T-helper 2 cell treated with Interferon-gamma antibody and Interleukin-4, amounts not matched to agents 5 μg/mL and 100 μg/mL, for 36 hours (primary cell): ENCODE data around the gene SMIM44.
"Not testable (repeated sequence)": the region's sequence is repeated elsewhere in the genome, so short reads cannot be mapped to it uniquely, and the experiment has no call there.

Source experiments
- DNase-seq: peaks from one replicate; pipeline ENCODE4 v3.0.0; 2021; ENCODE audit warnings: low spot score
- H3K27ac Mint-ChIP-seq: one replicate; pipeline ENCODE4 v1.8.0; 2021; ENCODE audit warnings: mild to moderate bottlenecking, mixed read lengths
- H3K27me3 Mint-ChIP-seq: one replicate; pipeline ENCODE4 v1.8.0; 2021; ENCODE audit warnings: low read depth, mixed read lengths
- H3K36me3 Mint-ChIP-seq: one replicate; pipeline ENCODE4 v1.8.0; 2021; ENCODE audit warnings: low read depth, mixed read lengths
- H3K4me1 Mint-ChIP-seq: one replicate; pipeline ENCODE4 v1.8.0; 2021; ENCODE audit warnings: low read depth, mixed read lengths
- H3K4me3 Mint-ChIP-seq: one replicate; pipeline ENCODE4 v1.8.0; 2022; ENCODE audit warnings: mild to moderate bottlenecking, moderate library complexity, mixed read lengths
- H3K9me3 Mint-ChIP-seq: one replicate; pipeline ENCODE4 v1.8.0; 2021; ENCODE audit warnings: mixed read lengths

Gene SMIM44

GRCh38 chr19:3483226-3483628, at the start of gene SMIM44:
TSS of gene SMIM44 (minus strand) at chr19:3483441. CDS start at chr19:3483403, 38 bp downstream.
- no peaks in the 10 kb centered on the region for H3K27me3 Mint-ChIP-seq
- H3K4me1 Mint-ChIP-seq = peaks cover 14% of the 10 kb centered on the region
- no peaks in the 10 kb centered on the region for H3K9me3 Mint-ChIP-seq
- DNase-seq = no peak
- no peaks in the 10 kb centered on the region for H3K36me3 Mint-ChIP-seq
- no peak within 1 kb of the TSS for H3K27ac Mint-ChIP-seq
- H3K4me3 Mint-ChIP-seq = no peak within 1 kb of the TSS

- Mint-ChIP-seq H3K4me1 (no peaks in the 10 kb centered on the region), H3K9me3 (no peaks in the 10 kb centered on the region), H3K36me3 (peaks cover 20% of the 10 kb centered on the region), H3K4me3 (no peak overlapping the region), H3K27me3 (no peaks in the 10 kb centered on the region), H3K27ac (no peak overlapping the region)
- no peak for DNase-seq
Observed at GRCh38 chr19:3533033-3533432, 49.8 kb upstream of the SMIM44 start.

- no peaks in the 10 kb centered on the region for H3K27me3 Mint-ChIP-seq
- no peak for DNase-seq
- H3K27ac Mint-ChIP-seq = no peak overlapping the region
- no peaks in the 10 kb centered on the region for H3K9me3 Mint-ChIP-seq
- no peak overlapping the region for H3K4me3 Mint-ChIP-seq
- no peaks in the 10 kb centered on the region for H3K4me1 Mint-ChIP-seq
- peaks cover 20% of the 10 kb centered on the region for H3K36me3 Mint-ChIP-seq
Observed at GRCh38 chr19:3532154-3532786, 49.0 kb upstream of the SMIM44 start.

GRCh38 chr19:3531716-3532115, 48.5 kb upstream of the SMIM44 start:
- H3K36me3 Mint-ChIP-seq = peaks cover 25% of the 10 kb centered on the region
- H3K27ac Mint-ChIP-seq = no peak overlapping the region
- no peak for DNase-seq
- no peaks in the 10 kb centered on the region for H3K27me3 Mint-ChIP-seq
- H3K9me3 Mint-ChIP-seq = no peaks in the 10 kb centered on the region
- no peak overlapping the region for H3K4me3 Mint-ChIP-seq
- H3K4me1 Mint-ChIP-seq = no peaks in the 10 kb centered on the region

- Mint-ChIP-seq H3K27me3 (no peaks in the 10 kb centered on the region), H3K27ac (no peak overlapping the region), H3K4me3 (no peak overlapping the region), H3K9me3 (no peaks in the 10 kb centered on the region), H3K36me3 (peaks cover 22% of the 10 kb centered on the region), H3K4me1 (no peaks in the 10 kb centered on the region)
- no peak for DNase-seq
Observed at GRCh38 chr19:3530389-3530788, 47.1 kb upstream of the SMIM44 start.

- not testable (repeated sequence) for H3K4me3 Mint-ChIP-seq, H3K4me1 Mint-ChIP-seq, DNase-seq, H3K27me3 Mint-ChIP-seq, H3K27ac Mint-ChIP-seq, H3K9me3 Mint-ChIP-seq
- H3K36me3 Mint-ChIP-seq = peaks cover 19% of the 10 kb centered on the region
Observed at GRCh38 chr19:3529299-3529698, 46.1 kb upstream of the SMIM44 start.

GRCh38 chr19:3528539-3529211, 45.4 kb upstream of the SMIM44 start:
- Mint-ChIP-seq H3K4me3 (no peak overlapping the region), H3K27ac (no peak overlapping the region), H3K9me3 (no peaks in the 10 kb centered on the region), H3K36me3 (peaks cover 21% of the 10 kb centered on the region), H3K4me1 (peaks cover 2% of the 10 kb centered on the region), H3K27me3 (no peaks in the 10 kb centered on the region)
- no peak for DNase-seq

GRCh38 chr19:3528080-3528479, 44.8 kb upstream of the SMIM44 start:
- Mint-ChIP-seq H3K4me1 (peaks cover 2% of the 10 kb centered on the region), H3K4me3 (no peak overlapping the region), H3K27ac (no peak overlapping the region), H3K36me3 (peaks cover 18% of the 10 kb centered on the region), H3K27me3 (no peaks in the 10 kb centered on the region), H3K9me3 (no peaks in the 10 kb centered on the region)
- no peak for DNase-seq

GRCh38 chr19:3527238-3527910, 44.1 kb upstream of the SMIM44 start:
- no peaks in the 10 kb centered on the region for H3K27me3 Mint-ChIP-seq
- no peak overlapping the region for H3K4me3 Mint-ChIP-seq
- no peak overlapping the region for H3K27ac Mint-ChIP-seq
- H3K36me3 Mint-ChIP-seq = peaks cover 16% of the 10 kb centered on the region
- H3K4me1 Mint-ChIP-seq = peaks cover 2% of the 10 kb centered on the region
- no peak for DNase-seq
- H3K9me3 Mint-ChIP-seq = no peaks in the 10 kb centered on the region

GRCh38 chr19:3526507-3527237, 43.4 kb upstream of the SMIM44 start:
- H3K4me1 Mint-ChIP-seq = peaks cover 2% of the 10 kb centered on the region
- no peak for DNase-seq
- no peaks in the 10 kb centered on the region for H3K9me3 Mint-ChIP-seq
- H3K27me3 Mint-ChIP-seq = no peaks in the 10 kb centered on the region
- no peak overlapping the region for H3K27ac Mint-ChIP-seq
- H3K36me3 Mint-ChIP-seq = peaks cover 20% of the 10 kb centered on the region
- H3K4me3 Mint-ChIP-seq = no peak overlapping the region

GRCh38 chr19:3524904-3525451, 41.7 kb upstream of the SMIM44 start:
- DNase-seq = no peak
- no peaks in the 10 kb centered on the region for H3K9me3 Mint-ChIP-seq
- no peak overlapping the region for H3K27ac Mint-ChIP-seq
- H3K4me3 Mint-ChIP-seq = no peak overlapping the region
- no peaks in the 10 kb centered on the region for H3K27me3 Mint-ChIP-seq
- peaks cover 20% of the 10 kb centered on the region for H3K36me3 Mint-ChIP-seq
- H3K4me1 Mint-ChIP-seq = peaks cover 4% of the 10 kb centered on the region

GRCh38 chr19:3524078-3524842, 41.0 kb upstream of the SMIM44 start:
- Mint-ChIP-seq H3K4me1 (peaks cover 4% of the 10 kb centered on the region), H3K27ac (no peak overlapping the region), H3K4me3 (no peak overlapping the region), H3K36me3 (peaks cover 20% of the 10 kb centered on the region), H3K27me3 (no peaks in the 10 kb centered on the region), H3K9me3 (no peaks in the 10 kb centered on the region)
- no peak for DNase-seq

GRCh38 chr19:3523361-3524077, 40.3 kb upstream of the SMIM44 start:
- Mint-ChIP-seq H3K4me1 (peaks cover 4% of the 10 kb centered on the region), H3K4me3 (no peak overlapping the region), H3K27ac (no peak overlapping the region)

More at GRCh38 chr19:3523361-3524077, 40.3 kb upstream of the SMIM44 start:
- Mint-ChIP-seq H3K27me3 (no peaks in the 10 kb centered on the region), H3K9me3 (no peaks in the 10 kb centered on the region), H3K36me3 (peaks cover 20% of the 10 kb centered on the region)
- DNase-seq = no peak
